MV-4-11 (cell line): ENCODE measurements around the gene NSMCE1.

ENCODE experiments used
- DNase-seq: peaks from one replicate; lab custom pipeline; 2025; lab: John Stamatoyannopoulos, UW

NSMCE1 gene

GRCh38 chr16:27243725-27244362 is 24.7 kb downstream of the NSMCE1 start:
- no peak for DNase-seq

DNA sequence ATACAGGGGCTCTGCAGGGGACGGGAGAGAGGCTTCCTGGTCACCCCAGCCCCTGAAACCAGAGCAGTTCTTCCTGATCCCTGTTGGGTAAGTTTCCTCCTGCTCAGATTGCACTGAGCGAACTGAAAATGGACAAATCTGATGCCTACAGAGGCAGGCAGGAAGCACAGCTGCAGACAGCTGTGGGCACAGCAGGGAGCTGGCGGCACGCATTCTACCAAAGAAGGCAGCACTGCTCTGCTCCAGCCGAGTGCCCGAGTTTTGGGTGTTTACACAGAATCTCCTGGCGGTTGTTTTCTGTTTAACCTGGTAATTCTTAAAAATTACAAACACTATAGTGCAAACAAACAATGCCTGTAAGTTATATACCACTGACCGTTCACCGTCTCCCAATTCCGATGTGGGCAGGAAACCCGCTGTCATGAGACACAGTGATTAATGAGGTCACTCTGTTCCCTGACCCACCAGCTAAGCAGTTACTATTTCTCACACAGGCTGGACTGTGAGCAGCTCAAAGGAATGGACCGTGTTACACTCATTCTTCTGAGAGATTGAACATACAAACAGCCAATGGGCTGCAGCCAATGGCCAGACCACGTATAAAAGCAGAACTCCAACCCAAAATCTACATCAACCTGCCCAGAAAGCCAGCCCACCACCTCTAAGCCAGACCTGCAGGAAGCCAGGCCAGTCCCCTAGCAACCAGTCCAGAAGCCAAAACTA is 25.5 kb downstream of the NSMCE1 start:
- peak; percentile 87 for DNase-seq

- DNase-seq: no peak
Observed at GRCh38 chr16:27242398-27242797, 26.2 kb downstream of the NSMCE1 start.

DNA sequence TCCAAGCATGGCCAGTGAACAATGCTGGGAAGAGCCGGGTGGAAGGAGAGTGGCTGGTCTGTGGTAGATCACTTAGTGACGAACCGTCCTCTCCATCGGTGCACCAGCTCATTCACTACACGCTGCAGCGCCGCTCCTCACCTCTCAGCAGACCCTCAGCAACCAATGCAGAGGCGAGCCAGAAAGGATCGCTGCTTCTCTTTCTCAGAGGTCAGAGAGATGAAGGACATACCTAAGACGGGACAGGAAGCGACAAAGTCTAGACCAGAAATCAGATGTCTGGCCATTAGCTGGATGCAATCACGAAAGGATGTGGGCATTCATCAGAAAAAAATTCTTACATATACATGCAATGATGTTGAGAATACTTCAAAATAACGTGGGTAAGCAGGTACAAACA is 26.9 kb downstream of the NSMCE1 start:
- DNase-seq: no peak

DNA sequence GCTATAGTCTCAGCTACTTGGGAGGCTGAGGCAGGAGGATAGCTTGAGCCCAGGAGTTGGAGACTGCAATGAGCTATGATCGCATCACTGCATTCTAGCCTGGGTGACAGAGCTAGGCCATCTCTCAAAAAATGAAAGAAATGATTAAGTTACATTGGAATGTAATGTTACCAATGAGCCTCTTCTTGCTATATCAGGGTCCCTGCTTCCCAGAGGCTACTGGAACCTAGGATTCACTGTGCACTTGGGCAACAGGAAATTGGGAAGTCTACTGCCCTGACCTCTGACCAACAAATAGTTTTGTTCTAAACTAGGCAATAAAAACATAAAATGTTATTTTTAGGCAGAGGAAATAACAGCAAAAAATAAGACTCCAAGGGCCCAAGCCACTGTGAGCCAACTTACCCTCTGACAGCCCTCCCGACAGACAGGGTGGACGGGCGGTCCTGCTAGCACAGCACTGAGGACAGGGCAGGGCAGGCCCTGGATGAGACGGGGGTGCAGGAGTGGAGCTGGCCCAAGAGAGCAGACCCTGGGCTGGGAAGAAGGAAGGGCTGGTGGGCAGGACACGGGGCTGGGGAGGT is 27.5 kb downstream of the NSMCE1 start:
- DNase-seq: no peak

DNA sequence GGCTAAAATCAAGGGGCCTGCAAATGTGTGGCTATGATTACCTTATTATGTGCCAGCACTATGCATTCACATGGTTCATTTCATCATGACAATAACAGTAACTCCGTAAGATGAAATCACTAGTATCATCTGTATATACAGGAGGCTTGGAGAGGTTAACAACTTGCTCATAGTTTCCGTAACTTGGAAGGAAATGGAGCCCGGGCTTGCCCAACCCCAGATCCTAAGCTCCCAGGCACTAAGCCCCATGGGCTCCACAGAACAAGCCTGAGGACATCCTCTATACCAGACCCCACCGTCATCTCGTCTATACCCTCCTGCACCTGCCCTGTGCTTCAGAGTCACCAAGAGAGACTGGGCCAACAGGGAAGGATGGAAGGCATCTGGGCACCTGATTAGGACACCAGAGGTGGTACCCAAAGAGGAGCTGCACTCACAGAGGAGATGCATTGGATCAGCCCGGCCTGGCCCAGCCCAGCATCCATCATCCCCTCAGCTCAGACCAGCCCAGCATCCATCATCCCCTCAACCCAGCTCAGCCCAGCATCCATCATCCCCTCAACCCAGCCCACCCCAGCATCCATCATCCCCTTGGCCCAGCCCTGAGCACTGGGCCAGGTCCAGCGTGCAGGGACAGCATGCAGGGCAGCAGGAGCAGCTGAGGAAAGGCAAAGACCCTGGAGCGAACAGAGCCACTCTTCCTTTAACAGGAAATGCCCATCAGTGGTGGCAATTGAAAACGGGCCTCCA is 28.5 kb downstream of the NSMCE1 start:
- no peak for DNase-seq

DNA sequence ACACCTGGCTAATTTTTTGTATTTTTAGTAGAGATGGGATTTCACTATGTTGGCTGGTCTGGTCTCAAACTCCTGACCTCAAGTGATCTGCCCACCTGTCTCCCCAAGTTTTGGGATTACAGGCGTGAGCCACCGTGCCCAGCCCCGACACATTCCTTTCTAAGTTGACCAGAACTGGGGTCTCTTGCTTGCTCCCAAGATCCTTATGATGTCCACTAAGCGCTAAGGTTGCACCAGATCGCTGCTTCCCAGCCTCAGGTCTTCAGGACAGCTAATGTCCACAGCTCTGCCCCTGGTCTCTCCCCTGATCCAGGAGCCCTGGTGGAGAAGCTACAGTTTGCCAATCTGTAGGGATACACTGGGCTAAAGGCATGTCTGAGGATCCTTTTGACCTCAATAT is 29.5 kb downstream of the NSMCE1 start:
- no peak for DNase-seq

GRCh38 chr16:27238591-27238990 is 30.0 kb downstream of the NSMCE1 start:
- DNase-seq: no peak

DNA sequence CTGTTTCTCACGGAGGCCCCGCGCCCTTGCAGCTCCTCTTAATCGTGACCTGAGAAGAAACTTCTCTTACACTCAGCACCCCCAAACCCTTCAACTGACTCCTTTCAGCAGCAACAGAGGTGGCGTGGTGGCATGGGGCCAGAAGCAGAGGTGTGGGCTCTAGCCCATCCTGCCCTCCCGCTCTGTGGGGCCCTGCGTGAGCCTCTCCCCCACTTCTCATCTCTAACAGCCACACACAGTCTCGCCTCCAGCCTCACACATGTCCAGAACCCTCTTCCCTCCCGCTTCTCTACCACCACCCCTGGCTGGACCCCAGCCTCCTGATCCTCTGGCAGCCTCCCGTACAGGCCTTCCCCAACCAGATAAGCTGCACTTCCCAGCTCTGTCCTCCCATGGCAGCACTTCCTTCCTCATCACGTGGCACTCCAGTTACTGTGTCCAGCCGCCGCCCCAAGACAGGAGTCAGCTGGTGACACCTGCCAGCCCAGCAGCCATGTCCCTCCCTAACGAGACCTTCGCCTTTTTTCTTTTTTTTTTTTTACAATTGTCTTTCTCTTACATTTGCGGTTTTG is 30.5 kb downstream of the NSMCE1 start:
- no peak for DNase-seq

DNA sequence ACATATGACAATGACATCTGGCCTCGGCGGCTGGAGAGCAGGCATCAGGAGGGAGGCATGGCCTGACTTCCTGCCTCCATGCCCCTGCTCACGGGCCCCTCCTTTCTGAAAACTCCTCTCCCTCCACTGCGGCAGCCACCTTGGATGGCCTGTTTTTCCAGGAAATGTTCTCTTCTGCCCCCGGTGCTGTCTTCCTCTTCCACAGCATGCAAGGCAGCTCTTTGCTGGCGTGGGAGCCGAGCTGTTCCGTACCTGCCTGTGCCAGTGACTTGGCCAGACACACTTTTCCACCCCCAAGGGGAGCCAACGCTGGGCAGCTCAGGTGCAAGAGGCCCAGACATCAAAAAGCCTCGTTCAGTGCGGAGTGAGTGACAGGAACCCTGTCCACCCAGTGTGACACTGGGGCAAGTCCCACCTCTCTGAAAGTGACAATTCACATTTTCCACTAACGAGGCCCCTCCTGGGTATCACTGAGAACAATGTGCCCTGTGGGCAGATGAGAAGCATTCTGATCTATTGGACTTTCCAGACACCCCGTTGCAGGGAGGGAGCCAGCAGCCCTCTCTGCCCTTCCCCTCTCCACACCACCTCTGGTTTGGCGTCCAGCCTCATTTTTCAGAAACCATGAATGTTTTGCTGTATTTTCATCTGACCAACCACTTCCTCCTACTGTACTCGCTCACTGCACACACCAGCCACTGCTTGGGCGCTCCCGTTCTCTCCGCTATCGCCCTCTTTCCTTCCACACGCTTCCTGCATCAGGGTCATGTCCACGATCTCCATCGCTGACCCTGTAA is 31.2 kb downstream of the NSMCE1 start:
- DNase-seq: peak; percentile 66

DNA sequence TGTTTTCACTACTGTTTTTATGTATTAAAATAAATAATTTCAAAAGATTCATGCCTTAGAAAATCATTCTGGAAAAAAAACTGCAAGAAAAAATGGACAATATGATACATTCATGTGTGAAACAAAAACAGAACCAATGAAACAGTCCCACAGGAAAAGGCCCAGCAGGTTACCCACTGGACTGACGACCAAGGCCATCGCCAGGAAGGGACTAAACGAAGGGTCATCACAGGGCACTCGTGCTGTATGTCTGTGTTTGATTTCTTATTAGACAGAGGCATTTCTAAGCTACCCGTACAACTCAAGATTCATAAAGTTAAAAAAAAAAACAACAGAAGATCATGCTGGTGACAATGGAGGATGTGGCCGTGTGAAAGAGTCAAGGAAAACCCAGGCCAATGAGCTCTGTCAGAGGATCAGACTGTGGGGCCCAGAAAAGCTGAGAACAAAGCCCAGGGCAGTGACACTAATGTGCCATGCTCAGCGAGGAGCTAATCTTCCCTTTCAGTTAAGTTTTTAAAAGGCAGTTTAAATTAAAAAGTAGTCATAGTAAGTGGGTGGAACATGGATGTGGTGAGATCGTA is 31.8 kb downstream of the NSMCE1 start:
- DNase-seq: no peak

DNA sequence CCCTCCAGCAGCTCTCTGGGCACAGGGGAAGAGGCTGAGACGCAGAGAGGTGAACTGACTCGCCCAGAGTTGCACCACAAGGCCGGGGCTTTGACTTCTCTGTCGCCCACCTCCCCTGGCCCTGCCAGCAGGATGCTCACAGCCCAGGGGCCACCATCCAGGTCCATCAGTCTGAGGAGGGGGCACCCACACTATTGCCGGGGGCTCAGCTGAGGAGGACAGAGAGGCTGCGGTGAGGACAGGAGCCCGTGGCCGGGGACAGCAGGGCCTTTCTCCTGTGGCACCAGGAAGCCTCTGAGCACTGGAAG is 32.7 kb downstream of the NSMCE1 start:
- DNase-seq: no peak

DNA sequence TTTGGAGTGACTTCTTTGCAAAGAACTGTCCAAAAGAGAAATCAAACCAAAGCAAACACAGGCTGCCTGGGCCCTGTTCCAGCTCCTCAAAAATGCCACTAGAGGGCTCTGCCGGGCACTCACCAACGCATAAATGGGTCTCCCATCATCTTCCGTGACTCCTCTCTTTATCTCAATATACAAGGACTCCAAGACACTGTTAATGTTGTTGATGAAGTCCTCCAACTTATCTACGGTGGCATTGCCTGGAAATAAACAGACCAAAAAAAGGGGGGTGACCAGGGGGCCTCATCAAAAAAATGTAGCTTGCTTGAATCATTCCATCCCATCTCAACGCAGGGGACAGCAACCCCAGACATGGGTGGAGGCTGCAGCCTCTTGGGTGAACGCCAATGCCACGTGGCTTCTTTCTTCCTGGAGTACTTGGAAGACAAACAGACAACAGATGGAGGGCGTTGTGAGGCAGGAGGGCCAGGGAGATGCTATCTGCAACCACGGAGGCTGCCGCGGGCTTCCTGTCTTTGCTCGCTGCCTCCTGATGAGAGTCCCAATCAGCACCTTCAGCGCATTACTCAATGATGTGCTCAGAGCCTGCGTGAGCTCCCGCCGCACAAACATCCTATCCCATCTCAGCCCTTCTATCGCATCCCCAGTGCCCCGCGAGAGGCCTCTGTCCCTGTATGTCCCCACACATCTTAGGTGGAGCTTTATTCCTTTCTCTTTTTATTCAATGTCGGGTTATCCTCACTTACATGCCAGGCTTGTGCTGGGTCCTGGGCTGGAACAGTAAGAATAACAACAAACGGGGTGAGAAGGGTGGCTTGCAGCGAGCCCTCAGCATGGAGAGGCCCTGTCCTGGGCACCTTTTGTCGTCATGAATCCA is 33.3 kb downstream of the NSMCE1 start:
- DNase-seq: peak; percentile 67

DNA sequence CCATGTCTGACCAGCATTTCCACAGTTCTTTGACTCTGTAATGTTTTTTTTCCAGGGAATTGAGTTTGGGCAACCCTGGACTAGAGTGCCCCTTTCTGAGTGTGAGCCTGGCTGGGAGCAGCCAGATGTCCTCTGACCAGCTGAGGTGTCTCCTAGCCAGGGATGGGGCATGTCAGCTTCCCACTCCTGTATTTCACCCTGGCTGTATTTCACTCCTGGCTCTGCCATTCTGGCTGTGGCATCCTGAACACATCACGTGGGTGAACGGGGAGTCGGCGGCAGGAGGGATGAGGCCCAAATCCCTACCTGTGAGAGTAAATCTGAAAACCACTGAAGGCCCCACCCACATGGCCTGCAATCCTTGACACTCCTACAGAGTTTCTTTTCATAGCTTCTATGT is 34.0 kb downstream of the NSMCE1 start:
- no peak for DNase-seq

GRCh38 chr16:27234171-27234570 is 34.4 kb downstream of the NSMCE1 start:
- no peak for DNase-seq

- DNase-seq: no peak
Observed at GRCh38 chr16:27233731-27234130, 34.8 kb downstream of the NSMCE1 start.

- DNase-seq: no peak
Observed at GRCh38 chr16:27232901-27233625, 35.5 kb downstream of the NSMCE1 start.

DNA sequence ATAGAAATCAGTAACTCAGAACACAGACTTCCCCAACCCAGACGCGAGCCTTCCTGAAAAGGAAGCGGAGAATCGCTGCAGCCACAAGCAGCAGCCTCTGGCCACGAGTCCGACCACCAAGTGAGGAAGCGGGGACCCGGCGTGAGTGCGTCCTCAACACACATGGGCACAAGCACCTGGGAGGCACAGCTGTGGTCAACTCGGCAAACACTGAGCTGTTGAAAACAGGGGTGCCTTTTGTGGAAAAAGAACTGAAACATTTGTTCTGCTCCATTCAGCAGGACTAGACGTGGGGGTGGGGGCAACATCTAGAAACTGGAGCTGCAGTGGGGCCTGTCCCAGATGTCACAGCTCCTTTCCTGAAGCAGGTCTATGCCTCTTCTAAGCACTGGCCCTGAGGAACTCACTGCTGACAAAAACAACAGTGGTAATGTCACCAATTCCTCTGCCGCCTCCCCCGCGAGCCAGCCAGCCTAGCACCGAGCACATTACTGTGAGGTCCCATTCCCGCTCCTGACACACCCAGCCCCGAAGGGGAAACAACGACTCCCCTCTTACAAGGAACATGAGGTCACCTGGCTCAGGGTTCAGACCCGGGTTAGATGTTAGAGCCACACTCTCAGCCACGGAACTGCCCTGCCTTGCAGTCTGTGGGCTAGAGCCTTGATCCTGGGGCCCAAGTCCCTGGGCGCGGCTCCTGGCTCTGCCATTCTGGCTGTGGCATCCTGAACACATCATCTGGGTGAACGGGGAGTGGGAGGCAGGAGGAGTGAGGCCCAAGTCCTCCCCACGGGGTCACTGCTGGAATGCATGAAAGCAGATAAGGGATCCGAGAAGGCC is 36.3 kb downstream of the NSMCE1 start:
- DNase-seq: peak; percentile 82

- DNase-seq: no peak
Observed at GRCh38 chr16:27231692-27232060, 36.9 kb downstream of the NSMCE1 start.
